Amygdala (tissue), 56 donors: ENCODE data around the gene SND1.
A peak's percentile ranks its signal among the peaks of the same experiment; 100 is the strongest.

ENCODE experiments used
- DNase-seq, 56 donors: peaks; one replicate each; lab custom pipeline; 2025; lab: John Stamatoyannopoulos, UW

The SND1 gene

DNA sequence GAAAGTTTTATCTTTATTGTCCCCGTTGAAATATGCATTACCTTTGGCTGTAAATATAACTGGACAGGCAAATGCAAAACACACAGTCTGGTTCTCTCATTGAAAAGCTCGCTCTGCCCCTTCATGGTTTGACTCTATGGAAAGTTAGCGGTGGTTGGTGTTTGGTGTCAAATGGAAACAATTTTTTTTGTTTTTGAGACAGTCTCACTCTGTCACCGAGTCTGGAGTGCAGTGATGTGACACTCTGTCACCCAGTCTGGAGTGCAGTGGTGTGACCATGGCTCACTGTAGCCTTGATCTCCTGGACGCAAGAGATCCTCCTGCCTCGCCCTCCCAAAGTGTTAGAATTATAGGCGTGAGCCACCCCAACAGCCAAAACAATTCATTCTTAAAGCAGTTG, 229.6 kb downstream of the SND1 start:
- no peak for DNase-seq

- no peak for DNase-seq
Observed at GRCh38 chr7:127882313-127882920, 230.4 kb downstream of the SND1 start.

DNA sequence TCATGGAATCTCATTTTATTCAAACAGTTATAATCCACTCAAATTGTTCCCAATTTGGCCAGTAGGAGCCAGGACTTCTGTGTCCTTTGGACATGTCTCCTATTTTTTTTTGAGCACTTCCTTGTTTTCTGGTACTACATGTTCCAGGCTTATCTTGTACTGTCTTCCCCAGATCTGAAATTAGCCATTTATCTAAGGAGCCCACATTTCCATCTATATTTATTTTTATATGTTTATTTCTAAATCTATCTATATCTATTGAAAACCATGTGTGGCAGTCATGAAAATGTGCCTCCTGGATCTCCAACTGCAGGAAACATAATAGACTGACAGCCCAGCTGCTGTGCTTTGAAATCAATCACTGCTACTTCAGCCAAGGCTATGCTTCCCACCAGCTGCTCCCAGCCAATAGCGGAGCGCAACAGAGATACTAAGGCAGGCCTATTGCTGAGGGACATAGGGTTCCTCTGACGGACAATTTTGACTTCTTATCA, 232.1 kb downstream of the SND1 start:
- peak in 10 of 56 donors; percentile 3 to 34 (median 19) for DNase-seq

GRCh38 chr7:127885222-127885772, 233.3 kb downstream of the SND1 start:
- no peak for DNase-seq

DNA sequence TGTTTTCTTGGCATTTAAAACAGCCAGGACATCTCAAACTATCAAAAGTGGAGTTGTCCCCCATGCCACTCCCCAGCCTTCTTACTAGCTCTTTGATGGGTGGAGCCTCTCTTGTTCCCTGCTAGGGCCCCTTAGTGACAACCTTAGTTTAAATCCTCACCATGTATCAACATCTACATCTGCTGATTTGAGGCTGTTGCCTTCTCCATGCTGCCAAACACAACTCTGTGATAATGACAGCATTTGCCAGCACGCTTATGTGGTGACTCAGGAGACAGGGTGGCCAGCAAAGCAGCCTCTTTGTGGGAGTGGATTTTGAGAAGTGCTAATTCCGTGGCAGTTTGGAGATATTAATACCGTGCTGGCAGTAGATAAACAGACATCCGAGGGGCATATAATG, 233.8 kb downstream of the SND1 start:
- peak in 37 of 56 donors; percentile 0 to 73 (median 26) for DNase-seq

- DNase-seq, result no peak
Observed at GRCh38 chr7:127886248-127886647, 234.3 kb downstream of the SND1 start.

GRCh38 chr7:127887096-127887495, 235.1 kb downstream of the SND1 start:
- DNase-seq, result no peak

DNA sequence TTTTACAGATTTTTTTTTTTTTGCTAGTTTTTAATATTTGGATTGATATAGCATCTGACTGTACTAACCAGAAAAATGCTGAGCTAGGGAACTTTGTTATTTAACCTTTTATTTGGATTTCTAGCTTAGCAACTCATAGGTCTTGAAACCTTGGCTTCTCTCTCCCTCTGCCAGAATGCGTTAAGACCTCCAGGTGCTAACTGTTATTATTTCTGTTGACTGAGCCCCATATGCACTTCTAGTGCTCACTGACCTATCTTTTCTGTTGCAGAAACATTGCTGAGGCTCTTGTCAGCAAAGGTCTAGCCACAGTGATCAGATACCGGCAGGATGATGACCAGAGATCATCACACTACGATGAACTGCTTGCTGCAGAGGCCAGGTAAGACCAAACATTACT, 235.6 kb downstream of the SND1 start:
- DNase-seq, result no peak

GRCh38 chr7:127888411-127888810, 236.4 kb downstream of the SND1 start:
- no peak for DNase-seq

GRCh38 chr7:127888825-127889224, 236.8 kb downstream of the SND1 start:
- no peak for DNase-seq

- no peak for DNase-seq
Observed at GRCh38 chr7:127889677-127890076, 237.7 kb downstream of the SND1 start.

DNA sequence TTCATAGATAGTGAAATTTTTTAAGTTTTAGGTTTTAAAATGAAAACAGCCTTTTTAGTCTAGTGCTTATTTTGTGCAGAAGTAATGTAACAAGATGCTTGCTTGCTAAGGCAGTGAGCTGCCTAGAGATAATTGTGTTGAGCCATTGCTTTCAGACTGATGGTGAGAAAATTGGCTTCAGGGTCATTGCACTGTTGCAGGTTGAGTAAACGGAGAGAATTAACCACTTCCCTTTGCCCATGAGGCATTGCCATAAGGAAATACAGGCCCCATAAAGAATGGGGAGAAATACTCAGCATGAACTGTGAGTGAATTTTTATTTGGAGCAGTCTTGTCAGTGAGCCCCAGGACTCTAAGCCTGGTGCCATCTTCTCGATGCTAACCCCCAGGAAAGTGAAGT, 238.7 kb downstream of the SND1 start:
- DNase-seq, result no peak

DNA sequence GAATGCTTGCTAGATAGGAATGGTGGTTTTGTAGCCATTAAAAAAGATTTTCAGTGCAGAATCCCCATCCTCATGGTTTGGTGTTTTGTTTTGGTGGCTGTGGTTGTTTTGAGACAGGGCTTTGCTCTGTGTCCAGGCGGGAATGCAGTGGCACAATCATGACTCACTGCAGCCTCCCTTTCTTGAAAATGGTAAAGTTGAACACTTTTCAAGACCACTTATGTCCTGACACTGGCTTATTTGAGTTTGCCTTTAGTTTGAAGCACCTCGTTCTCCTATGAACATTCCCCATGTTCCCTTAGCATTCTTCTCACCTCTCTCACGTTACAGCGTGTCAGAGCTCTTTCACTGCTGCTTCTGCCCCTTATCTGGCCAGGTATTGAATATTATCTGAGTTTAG, 239.2 kb downstream of the SND1 start:
- no peak for DNase-seq

- no peak for DNase-seq
Observed at GRCh38 chr7:127891854-127892438, 240.0 kb downstream of the SND1 start.

GRCh38 chr7:127892488-127893314, 240.7 kb downstream of the SND1 start:
- no peak for DNase-seq

GRCh38 chr7:127893547-127893946, 241.6 kb downstream of the SND1 start:
- no peak for DNase-seq

DNA sequence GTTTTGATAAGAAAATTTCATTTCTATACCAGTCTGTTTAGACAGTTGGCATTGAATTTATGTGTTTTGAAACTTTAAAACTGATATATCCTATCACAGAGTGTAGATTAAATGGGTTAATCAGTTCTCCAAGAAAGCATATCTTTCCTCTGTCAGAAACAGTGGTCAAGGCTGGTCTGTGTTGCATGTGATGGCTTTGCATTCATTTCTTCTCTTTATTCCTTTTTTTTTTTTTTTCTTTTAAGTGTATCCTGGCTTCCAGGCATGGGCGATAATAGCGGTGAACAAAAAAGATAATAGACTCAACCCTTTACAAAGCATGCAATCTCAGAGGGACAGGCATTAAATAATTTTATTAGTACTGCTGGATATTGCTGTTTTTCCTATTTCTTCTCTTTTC, 242.6 kb downstream of the SND1 start:
- DNase-seq, result no peak

- no peak for DNase-seq
Observed at GRCh38 chr7:127895360-127895759, 243.4 kb downstream of the SND1 start.

GRCh38 chr7:127895814-127896280, 243.9 kb downstream of the SND1 start:
- DNase-seq, result no peak

DNA sequence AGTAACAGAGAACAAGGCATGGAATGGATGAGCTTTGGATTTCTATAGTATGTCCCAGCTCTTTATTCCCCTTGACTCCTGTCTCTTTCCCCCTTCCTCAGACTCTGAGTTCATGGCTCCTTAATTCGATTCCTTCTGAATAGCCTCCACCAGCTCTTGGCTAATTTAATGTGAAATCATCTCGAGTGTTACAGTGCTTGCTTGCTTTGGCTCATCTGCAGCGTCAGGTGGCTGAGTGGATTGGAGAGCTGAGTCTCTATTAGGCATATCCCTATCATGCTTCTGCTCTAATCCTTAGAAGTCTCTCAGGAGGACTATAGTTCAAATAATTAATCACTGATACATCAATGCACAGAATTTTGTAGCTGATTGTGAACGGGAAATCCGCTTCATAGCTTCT, 244.7 kb downstream of the SND1 start:
- no peak for DNase-seq
